ENCODE data around the gene ARHGAP20. TPM values are rescaled to one million over a fixed set of nuclear protein-coding genes. Genes with fewer than 3 reads are reported as not detected.

ARHGAP20 gene
- total and polyA plus RNA-seq, 9 of the 15 experiments (the other 6 are each of a cell fraction or from before 2014, with no cell fraction given): 0.07 TPM; not detected in 8

DNA sequence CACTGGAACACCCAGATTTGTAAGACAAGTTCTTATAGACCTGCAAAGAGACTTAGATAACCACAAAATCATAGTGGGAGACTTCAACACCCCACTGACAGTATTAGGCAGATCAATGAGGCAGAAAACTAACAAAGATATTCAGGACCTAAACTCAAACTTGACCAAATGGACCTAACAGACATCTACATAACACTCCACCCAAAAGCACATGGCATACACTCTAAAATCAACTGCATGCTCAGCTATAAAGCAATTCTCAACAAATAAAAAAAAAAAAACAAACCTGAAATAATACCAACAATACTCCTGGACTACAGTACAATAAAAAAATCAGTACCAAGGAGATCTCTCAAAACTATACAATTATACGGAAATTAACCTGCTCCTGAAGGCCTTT is 167.5 kb downstream of the ARHGAP20 start:
- no TSS peak for BruUV-seq (replicated peaks)
- ChIA-PET CTCF (ENCODE audit: low intra/inter-chr PET ratio) (no interaction called here), POLR2A (no interaction called here)
- intact Hi-C loops (cut with micrococcal nuclease) (no loop called here), in situ Hi-C loops (cut with MboI) (no loop called here)
- 4% methylated on average over 1 of the region's 1 CpG for WGBS (ENCODE audit: insufficient coverage, low coverage, missing lambda C conversion rate)
- no peak for DNase-seq (ENCODE audit: extremely low read depth in 1 of 4, low spot score in 3 of 4)
- H3K27ac ChIP-seq (ENCODE audit: extremely low read depth, low read depth, low read length): no peak overlapping the region
- H3K27me3 ChIP-seq (ENCODE audit: control insufficient read depth in 2 of 2, insufficient read depth in 2 of 2, low read length in 2 of 2): no peaks in the 10 kb centered on the region
- FAIRE-seq: no peak
- H3K9me3 ChIP-seq (replicated peaks; ENCODE audit: control insufficient read depth, insufficient read depth, low read depth, low read length): no peaks in the 10 kb centered on the region
- H3K4me1 ChIP-seq (replicated peaks in 1 of 2; ENCODE audit: control insufficient read depth in 2 of 2, insufficient read depth in 2 of 2, low read length in 2 of 2): no peaks in the 10 kb centered on the region
- H3K9me1 ChIP-seq (ENCODE audit: control insufficient read depth, insufficient read depth, low read length): no peaks in the 10 kb centered on the region
- no peaks in the 10 kb centered on the region for H3K79me2 ChIP-seq (ENCODE audit: control insufficient read depth, insufficient read depth, low read length)
- H3K36me3 ChIP-seq (ENCODE audit: control insufficient read depth, insufficient read depth, low read length): no peaks in the 10 kb centered on the region
- no peak overlapping the region for H2AFZ ChIP-seq (ENCODE audit: low read depth, low read length)
- no peaks in the 10 kb centered on the region for H4K20me1 ChIP-seq (replicated peaks; ENCODE audit: control insufficient read depth, insufficient read depth, low read length)
- H3K4me2 ChIP-seq (ENCODE audit: insufficient read depth, low read length): no peak overlapping the region
- no peak overlapping the region for H3K4me3 ChIP-seq
- ATAC-seq: no peak
- H3K9ac ChIP-seq (ENCODE audit: insufficient read depth in 1 of 2, low read depth in 2 of 2, low read length in 2 of 2): no peak overlapping the region
- TF ChIP-seq ZFX (CRISPR knock-in tag; IDR thresholded peaks at IDR 0.05) (no peak), ASH1L (IDR thresholded peaks at IDR 0.05; ENCODE audit: borderline replicate concordance, low read depth, partially characterized antibody) (no peak), ZNF518B (CRISPR knock-in tag; IDR thresholded peaks at IDR 0.05) (no peak), SIRT6 (IDR thresholded peaks at IDR 0.05; ENCODE audit: low read depth, low read length) (no peak), ARID4B (CRISPR knock-in tag; IDR thresholded peaks at IDR 0.05) (no peak), MAZ (CRISPR knock-in tag; conservative IDR thresholded peaks at IDR 0.05 in 1 of 2, IDR thresholded peaks at IDR 0.05 in 1 of 2) (no peak), USF2 (CRISPR knock-in tag; IDR thresholded peaks at IDR 0.05) (no peak), ZNF644 (tag; IDR thresholded peaks at IDR 0.05; ENCODE audit: low read depth) (no peak)
- TF ChIP-seq, protein P1, sequence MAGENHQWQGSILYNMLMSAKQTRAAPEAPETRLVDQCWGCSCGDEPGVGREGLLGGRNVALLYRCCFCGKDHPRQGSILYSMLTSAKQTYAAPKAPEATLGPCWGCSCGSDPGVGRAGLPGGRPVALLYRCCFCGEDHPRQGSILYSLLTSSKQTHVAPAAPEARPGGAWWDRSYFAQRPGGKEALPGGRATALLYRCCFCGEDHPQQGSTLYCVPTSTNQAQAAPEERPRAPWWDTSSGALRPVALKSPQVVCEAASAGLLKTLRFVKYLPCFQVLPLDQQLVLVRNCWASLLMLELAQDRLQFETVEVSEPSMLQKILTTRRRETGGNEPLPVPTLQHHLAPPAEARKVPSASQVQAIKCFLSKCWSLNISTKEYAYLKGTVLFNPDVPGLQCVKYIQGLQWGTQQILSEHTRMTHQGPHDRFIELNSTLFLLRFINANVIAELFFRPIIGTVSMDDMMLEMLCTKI (IDR thresholded peaks at IDR 0.05; ENCODE audit: partially characterized antibody): no peak
- TF ChIP-seq, protein P2, sequence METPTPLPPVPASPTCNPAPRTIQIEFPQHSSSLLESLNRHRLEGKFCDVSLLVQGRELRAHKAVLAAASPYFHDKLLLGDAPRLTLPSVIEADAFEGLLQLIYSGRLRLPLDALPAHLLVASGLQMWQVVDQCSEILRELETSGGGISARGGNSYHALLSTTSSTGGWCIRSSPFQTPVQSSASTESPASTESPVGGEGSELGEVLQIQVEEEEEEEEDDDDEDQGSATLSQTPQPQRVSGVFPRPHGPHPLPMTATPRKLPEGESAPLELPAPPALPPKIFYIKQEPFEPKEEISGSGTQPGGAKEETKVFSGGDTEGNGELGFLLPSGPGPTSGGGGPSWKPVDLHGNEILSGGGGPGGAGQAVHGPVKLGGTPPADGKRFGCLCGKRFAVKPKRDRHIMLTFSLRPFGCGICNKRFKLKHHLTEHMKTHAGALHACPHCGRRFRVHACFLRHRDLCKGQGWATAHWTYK (CRISPR knock-in tag; IDR thresholded peaks at IDR 0.05): no peak
